Skin of body (tissue), 2 donors: ENCODE data around the gene PTPRD. TPM values are rescaled to one million over a fixed set of nuclear protein-coding genes. Genes with fewer than 3 reads are reported as not detected.
A peak's percentile ranks its signal among the peaks of the same experiment; 100 is the strongest.

Experiments used
- DNase-seq: peaks from one replicate; lab custom pipeline; 2025; lab: John Stamatoyannopoulos, UW
- total RNA-seq: library from RNA; depleted of rRNA; stranded (reverse); fragments of >200 nt; gene quantifications from one replicate; pipeline ENCODE4 v1.2.3, GENCODE V29; 2014

The PTPRD gene
- total RNA-seq, 1 donor from 2014 or later, result 29.9 TPM

DNA sequence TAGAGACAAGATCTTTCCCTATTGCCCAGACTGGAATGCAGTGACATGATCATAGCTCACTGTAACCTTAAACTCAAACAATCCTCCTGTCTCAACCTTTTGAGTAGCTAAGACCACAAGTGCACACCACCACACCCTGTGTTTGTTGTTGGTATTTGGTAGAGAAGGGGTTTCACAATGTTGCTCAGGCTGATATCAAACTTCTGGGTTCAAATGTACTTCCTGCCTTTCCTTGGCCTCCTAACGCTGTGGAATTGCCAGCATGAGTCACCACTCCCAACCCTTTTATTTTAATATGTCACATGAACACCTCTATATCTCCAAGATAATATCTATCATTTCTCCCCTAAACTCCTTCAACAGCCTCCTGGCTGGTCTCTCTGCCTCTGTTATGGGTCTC, 719.0 kb downstream of the PTPRD start:
- no peak for DNase-seq

DNA sequence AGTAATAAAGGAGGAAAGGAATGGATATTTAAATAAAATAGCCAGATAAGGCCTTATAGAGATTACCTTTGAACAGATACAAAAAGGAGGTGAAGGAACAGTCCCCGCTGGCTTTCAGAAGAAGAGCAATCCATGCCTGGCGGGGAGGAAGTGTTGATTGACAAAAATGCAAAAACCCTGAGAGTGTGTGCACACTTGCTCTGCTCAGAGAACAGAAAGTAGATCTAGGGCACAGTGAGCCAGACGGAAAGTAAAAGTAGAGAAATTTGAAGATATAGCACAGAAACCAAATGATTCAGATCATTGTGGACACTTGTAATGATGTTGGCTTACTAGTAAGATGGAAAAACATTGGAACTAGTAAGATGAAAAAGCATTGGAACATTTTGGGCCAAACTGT, 720.6 kb downstream of the PTPRD start:
- DNase-seq, result no peak

DNA sequence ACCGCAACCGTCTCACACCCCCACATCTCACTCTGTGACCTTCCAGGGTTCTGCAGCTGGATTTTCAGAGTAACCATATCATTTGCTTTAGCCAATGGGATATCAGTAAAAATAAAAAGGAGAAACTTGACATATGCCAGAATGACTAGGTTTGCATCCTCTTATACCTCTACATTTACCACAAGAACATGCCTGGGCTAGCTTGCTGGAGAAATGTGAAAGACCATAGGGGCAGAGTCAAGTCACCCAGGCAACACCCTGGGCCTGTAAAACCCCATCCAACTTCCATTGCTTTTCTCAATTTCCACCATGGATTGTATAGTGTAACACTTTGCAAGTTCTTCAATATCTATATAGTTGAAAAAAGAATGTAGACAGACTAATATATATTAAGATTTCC, 731.1 kb downstream of the PTPRD start:
- DNase-seq, result no peak

DNA sequence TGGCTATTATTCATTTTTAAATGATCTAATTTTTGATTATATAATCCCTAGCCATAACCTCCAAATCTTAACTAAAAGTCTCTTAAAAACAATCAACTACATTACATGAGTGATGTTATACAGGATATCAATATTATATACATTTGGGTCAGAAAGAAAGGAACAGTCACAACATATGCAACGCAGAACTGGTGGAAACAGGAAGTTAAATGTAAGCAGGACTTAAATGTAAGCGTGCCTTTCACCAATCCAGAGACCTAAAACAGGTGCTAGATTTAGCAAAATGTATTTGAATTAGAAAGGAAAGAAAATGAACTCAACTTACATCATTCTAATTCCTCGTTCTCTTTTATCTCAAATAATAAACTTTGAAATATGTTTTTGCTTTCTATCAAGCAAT, 738.5 kb downstream of the PTPRD start:
- DNase-seq, result no peak

DNA sequence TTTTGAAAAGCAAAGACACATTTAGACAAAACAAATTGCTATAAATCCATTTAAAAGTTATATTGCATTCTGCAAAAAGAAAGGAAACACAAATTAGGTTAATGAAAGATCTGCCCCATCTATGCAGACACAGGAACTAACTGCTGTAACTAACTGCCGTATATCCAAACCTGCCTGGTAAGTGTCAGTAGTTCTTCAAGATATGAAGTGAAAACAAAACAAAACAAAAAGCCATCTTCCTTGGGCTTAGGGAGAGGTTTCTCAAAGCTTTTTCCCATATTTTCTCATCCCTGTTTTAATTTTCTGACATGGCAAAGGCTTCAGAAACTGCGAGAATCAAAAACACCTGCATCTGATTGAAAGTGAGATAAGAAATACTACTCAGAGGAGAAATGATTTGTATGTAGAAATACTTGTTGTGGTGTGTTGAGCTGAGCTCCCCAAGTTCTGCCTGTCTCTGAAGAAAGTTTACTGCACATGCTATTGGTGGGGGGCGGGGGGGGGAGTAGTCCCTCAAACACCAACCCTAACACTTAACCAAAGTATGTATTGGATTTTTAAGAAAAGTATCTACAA, 750.5 kb downstream of the PTPRD start:
- DNase-seq, result no peak

DNA sequence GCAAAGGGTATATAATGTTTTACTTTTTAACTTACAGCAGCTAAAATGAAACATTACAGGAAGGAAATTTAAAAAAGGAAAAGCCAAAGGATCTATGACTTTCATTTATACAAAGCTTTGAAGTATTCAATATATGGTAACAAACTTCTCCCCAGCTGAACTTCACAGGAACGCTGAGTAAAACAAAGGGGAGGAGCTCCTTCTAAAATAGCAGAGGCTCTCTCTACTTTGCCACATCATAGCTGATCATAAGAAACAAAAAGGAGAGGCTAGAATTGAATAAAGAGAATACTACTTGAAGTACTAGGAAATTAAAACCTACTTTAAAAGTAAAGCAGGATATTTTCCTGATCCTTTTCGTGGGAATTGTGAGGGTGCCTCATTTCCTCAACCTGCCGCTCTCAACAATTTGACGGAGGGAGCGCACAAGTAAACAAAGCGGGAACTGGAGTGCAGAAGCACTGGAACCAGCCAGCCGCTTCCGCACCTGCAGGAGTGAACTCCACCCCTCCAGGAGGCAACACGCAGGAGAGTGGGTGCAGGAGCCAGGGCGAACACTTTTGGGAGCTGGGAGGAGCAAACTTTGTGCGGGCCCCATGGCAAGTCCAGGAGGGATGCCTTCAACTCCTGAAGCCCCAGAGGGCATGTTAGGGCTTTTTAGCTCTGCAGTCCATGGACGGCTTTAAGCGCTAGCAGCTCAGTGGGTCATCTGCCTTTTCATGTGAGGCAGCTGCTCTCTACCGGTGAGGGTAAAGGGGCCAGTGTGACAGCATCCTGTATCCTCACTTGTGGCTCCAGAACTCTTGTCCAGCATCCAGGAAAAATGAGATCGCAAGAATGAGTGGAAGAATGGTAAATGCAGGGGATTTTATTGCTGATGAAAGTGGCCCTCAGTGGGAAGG, 757.4 kb downstream of the PTPRD start:
- DNase-seq, result no peak

DNA sequence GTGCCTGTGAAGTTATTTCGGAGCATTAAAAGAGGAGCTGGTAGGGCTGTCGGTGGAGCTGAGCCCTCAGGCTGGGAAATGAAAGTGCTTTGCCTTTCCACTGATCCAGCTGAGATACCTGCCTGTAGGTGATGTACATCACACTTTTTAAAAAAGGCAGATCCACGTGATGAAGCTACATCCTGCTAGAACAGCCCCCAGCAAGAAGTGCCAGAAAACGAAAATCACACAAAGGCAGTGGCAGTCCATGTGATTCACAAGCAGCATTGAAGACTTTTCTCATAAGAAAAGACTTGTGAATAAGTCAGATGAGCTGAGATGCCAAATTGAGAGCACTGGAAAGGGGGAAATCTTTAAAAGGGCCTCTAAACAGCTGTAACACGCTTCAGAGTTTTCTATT, 765.1 kb downstream of the PTPRD start:
- DNase-seq, result no peak

DNA sequence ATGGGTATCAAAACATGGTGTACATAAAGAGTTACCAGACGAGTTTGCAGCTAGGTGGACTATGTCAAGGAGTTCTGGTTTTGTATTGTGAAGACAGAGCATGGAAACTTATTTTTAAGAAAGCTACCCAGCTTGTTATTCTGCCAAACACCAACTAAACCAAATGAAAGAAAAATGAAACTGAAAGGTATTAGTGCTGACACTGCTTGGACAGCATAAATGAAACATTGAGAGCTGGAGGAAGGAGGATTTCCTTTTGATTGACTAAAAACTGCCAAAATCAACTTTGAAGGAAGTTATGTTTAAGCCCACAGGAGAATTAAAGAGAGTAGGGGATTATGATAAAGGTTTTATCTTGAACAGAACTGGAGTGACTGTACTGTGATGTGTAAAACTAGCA, 766.2 kb downstream of the PTPRD start:
- no peak for DNase-seq

DNA sequence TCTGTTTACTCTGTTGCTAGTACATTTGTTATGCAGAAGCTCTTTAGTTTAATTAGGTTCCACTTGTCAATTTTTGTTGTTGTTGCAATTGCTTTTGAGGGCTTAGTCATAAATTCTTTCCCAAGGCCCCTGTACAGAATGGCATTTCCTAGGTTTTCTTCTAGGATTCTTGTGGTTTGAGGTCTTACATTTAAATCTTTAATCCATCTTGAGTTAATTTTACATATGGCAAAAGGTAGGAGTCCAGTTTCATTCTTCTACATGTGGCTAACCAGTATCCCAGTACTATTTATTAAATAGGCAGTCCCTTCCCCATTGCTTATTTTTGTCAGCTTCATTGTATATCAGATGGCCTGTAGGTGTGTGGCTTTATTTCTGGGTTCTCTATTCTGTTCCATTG, 792.4 kb downstream of the PTPRD start:
- no peak for DNase-seq

DNA sequence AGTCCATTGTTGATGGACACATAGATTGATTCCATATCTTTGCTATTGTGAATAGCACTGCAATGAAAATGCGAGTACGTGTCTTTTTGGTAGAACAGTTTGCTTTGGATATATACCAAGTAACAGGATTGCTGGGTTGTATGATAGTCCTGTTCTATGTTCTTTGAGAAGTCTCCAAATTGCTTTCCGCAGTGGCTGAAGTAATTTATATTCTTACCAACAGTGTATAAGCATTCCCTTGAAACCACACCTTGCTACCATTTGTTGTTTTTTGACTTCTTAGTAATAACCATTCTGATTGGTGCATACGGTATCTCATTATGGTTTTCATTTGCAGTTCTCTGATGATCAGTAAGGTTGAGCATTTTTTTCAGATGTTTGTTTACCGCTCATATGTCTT, 792.9 kb downstream of the PTPRD start:
- no peak for DNase-seq

DNA sequence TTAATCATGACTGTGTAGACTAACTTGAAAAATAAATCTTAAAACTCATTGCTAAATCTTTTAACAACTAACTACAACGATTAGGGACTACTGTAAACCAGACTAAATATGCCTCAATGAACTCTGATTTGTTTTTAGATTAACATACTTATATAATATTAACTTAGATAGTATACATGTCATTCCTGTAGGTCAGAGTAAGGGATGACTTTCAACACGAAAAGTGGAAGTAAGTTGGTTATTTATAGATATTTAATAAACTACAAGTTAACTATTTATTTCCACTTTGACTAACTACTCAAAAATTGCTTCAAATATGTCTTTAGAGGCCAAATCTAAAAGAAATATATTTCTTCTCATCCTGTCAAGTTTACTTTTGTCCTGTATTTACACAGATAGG, 795.6 kb downstream of the PTPRD start:
- DNase-seq, result no peak

DNA sequence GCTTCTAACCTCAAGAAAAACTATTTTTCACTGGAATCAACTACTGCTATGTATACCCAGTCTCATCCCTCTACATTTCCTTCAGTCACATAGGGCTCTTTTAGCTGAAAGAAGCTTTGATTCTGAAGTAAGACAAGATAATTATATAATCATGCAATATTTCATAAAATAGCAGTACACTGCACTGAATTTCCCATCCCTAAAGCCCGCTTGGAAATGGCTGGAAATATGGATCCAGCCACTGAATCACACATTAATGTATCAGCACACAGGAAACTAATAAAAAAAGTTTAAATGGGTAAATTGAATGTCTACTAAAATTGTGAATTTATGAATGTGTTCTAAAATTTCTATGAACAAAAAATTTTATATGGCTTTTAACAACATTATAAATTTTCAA, 808.7 kb downstream of the PTPRD start:
- DNase-seq, result no peak

DNA sequence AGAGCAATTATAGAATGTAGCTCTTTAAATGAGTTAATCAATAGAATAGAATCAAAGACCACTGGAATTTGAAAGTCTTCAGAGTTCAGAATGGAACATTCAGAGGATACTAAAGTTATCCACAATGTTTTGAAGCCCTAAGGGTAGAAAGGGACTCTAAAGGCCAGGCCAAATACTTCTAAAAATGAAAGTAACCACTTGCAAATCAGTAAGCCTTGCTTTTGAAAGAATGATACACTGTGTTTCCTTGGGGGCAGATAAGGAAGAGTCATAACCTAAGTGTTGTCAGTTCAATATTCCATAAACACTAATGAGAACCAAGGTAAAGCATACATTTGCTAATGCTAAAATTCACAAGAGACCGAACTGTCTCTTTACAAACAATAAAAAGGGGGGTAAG, 813.5 kb downstream of the PTPRD start:
- no peak for DNase-seq

DNA sequence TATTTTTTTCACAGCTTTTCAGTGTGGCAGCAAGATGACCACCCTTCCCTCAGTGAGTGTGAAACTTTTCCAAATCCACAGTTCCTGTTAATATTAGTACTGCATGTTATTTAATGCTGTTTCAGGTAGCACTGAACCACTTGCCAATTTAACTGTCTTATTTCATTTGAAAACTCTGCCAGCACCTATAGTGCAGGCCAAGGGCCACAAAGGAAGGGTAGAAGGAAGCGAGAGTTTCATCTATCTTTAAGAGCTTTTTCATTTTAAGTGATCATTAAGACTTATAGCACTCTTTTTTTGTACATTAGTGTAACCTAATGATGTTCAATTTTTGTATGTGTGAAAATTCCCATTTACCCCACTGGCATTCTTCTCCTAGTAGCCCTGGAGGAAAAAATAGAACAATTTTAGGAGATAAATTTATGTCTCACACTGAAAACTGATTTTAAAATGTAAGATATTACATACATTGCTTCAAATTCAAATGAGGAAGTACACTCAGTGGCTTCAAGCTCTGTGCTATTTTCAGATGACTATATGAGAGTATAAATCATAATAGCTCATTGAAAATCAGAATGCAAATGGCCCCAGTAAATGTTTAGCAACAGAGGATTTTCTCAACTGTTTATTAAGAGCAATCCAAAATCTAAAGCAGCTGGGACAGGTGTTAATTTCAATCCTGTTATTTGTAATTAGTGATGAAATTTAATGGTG, 820.5 kb downstream of the PTPRD start:
- no peak for DNase-seq

DNA sequence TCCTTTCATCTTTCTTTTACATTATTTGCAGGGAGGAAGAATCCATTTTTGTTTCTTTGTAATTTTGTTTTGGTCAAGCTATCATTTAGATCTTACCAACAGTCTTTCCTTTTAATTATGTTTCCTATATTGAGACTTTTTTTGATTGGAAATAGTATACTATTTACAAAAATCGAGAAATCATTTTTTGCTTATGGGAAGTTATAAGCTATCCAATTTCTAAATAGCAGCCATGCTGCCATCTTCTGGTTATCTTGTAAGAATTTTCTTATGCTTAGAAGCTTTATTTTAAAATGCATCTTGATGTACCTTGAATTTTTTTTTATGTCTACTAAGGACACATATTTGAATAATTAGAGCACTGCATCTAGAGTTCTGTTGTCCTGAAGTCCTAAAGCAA, 821.2 kb downstream of the PTPRD start:
- no peak for DNase-seq

DNA sequence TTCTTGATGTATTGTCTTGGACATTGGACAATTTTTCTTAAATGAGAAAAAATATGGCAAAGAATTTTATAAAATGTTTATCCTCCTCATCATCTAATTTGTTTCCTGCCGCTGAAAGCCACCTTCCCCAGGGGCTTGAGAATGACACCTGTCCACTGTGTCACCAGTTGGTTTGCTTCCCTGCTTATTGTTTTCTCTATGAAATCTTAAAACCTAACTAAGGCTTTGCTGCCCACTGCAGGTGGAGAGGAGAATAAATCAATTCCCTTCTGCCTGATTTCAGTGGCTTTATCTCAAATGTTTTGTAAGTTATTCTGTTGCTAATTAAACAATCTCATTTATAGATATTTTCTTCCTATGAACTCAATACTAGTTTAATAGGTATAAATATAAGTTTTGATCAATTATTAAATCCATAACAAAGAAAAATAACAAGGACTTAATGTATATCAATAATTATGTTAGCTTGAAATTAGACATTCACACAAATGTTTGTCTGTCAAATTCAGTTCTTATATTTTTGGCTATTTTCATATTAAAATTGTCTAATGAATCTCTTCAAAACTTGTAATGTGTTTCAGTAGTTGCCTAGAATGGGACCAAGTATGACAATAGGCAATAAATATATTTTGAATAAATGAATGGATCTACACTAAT, 822.5 kb downstream of the PTPRD start:
- DNase-seq, result peak; percentile 3

DNA sequence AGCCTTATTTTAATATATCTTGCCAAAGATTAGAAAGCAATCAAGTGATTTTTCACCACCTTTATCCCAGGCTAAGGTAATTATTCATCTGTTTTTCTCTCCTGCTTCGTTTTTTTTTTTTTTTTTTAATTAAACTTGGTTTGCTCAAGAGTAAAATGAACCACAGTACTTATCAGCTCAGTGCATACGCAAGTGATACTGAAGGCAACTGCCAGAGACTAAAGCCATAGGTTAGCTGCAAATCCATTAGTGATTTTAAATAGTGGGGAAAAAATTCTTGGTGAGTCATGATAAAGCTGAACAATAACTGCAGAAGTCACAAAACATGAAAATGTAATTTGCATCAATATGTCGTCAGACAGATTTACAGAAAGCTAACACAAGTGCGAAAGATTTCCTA, 829.1 kb downstream of the PTPRD start:
- DNase-seq, result no peak

DNA sequence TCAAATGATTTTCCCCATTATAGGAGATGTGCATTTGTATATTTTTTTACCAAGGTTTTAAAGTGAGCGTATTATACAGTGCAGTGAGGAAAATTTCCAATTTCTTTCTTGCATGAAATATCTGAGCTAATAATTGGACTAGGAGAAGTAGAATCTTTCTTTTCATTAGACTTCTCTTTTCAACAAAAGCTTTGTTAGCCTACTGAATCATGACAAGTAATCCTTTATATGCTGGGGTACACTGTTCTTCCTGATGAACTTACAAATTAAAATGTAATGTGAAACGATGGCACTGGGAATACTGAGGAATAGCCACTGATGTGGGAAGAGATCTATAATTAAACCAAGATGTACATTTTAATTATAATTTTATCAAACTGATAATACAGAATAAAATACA, 829.6 kb downstream of the PTPRD start:
- no peak for DNase-seq

DNA sequence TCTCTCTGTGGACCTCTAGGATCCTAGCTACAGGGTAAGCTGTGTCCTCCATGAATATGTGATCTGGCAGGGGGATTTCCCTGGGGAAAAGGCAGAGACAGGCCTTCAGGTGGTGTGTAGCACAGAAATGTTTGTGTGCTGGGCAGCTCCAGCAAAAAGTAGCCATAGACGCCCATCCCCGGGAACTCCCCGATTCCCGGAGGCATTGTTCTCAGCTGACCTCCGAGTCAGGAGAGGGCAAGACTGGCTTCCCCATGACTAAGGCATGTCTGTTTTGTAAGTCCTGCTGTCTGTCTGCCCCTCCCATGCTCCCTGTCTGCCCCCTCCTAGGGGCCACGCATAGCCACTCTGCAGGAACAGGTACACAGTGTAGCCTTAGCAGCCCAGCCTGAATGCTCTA, 834.5 kb downstream of the PTPRD start:
- DNase-seq, result no peak

DNA sequence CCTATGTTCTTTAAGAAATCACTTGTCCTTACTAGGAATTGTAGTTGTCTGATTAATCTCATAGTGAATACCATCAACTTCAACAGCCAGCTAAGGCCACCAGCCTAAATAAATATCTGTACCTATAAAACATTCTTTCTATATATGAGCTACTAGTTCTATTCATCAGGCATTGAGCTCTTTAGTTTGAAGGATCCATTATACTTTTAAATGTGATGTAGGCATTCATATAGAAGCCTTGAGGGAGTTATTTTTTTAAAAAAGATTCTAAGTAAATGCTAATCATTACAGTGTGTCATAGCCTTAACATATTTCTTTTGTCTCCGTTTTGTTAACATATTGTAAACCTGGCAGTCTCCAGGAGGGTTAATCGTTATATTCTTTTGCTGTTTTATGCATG, 838.3 kb downstream of the PTPRD start:
- no peak for DNase-seq

DNA sequence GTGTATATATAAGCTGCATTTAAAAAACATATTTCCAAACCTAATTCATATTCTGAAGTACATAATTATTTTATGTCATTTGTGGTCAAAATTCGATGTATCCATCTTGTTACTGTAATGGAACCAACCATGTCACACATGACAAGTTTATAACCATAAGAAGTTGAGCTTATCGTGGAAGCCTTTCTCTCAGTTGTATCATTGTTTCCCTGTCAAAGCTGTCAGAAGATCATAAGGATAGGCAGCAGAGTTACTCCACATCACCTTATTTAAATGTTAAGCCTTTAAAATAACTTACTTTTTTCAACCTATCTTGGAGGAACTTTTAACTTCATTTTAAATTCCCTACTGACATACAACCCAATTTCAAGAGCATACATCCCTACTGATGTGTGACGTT, 841.5 kb downstream of the PTPRD start:
- DNase-seq, result no peak

DNA sequence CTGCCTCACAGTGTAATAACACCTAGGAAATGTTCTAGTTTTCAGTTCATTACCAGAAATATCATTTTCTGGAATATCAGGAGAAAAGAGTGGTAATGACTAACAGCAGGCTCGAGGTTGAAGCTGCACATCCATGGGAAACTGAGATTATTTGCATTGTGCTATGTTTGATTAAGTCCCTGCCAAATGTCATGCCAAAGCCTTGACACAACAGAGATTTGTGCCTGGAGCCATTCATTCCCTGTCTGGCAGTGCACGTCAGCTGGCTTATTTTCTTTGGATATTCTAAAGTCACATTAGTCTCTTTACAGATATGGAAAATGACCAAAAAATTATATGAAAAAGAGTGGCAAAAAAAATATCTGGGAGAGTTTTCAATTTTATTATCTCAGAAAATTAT, 848.0 kb downstream of the PTPRD start:
- no peak for DNase-seq
